CD4-positive, alpha-beta T cell treated with Interleukin-17A for 4 hours (primary cell): ENCODE results near the gene OR56A3.

Source experiments
- DNase-seq: peaks from one replicate; pipeline ENCODE4 v3.0.0-alpha.2; 2020; ENCODE audit warnings: mixed read lengths

Gene OR56A3

DNA sequence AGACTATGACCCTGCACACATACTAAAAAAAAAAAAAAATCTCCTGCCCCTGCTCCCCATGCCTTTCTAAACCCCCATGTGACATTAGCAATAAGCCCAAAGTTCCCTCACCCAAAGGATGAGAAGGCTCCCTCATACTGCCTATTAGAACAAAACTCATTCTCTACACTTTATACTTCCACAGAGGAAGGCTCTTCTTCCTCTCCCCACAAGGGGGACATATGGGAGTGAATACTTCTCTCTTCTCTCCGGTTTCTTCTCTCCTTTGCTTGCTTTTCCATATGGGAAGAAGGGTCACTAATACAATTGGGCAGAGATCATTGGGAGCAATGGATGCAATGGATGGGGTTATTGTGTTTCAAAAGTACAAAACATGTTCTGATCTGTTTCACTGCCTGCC, 41.4 kb downstream of the OR56A3 start:
- DNase-seq = no peak

DNA sequence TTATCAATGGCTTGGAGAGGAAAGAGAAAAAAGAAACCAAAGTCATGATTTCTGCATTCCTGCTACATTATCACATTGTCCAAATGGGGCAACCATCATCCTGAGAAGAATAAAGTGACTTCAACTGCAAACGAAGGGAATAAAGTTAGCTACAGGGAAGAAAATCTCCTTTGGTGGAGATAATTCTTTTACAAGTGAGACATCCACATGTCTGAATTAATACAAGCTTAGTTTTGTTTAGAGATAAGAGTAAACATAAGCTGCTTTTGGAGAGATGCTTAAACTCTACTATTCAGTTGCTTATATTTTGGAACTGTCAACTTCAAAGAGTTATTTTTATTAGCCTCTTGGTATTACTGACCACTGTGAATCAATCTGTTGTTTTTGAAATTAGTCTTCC, 44.8 kb downstream of the OR56A3 start, which contains the start of gene OR52L1:
TSS of gene OR52L1 (minus strand) at position 101 of the 400 bp plus-strand sequence. CDS start at position 46, 55 bp downstream.
- DNase-seq = no peak

DNA sequence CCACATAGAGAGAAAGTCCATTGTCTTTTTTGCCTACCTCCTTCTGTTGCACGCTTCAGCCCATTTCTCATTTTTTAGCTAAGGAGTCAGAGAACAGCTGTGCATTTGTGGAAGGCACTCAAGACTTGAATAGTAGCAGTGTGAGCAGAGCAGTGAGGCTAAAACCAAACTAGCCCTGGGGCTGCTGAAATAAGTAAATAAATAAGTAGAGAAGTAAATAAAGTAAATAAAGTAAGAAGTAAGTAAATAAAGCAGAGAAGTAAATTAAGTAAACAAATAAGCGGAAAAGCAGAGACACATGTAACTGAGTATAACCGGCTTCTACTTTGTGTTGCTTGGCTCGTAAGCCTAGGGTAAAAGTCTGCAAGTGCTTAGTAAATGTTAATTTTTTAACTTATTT, 47.2 kb downstream of the OR56A3 start:
- no peak for DNase-seq

- DNase-seq = no peak
Measured at GRCh38 chr11:5992150-5992549, 50.1 kb downstream of the OR56A3 start.

GRCh38 chr11:5992604-5993251, 50.7 kb downstream of the OR56A3 start:
- DNase-seq = no peak

- DNase-seq = no peak
Measured at GRCh38 chr11:5994791-5995190, 52.7 kb downstream of the OR56A3 start.
